ENCODE data around the gene IGHMBP2.

DNA sequence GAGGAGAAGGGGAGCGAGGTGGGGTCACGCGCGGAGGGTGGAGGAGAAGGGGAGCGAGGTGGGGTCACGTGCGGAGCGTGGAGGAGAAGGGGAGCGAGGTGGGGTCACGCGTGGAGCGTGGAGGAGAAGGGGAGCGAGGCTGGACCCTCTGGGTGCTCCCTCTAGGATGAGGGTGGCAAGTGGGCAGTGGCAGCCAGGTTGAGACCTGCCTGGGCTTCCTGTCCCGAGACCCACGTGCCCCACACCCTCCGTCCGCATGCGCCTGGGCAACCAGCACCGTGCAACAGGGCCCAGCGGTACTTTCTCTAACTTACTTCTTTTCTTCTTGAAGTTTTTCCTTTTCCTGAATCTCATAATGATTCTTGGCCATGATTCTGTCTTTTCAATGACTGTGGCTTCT, 11.1 kb upstream of the IGHMBP2 start:
- TF ChIP-seq, protein P1, sequence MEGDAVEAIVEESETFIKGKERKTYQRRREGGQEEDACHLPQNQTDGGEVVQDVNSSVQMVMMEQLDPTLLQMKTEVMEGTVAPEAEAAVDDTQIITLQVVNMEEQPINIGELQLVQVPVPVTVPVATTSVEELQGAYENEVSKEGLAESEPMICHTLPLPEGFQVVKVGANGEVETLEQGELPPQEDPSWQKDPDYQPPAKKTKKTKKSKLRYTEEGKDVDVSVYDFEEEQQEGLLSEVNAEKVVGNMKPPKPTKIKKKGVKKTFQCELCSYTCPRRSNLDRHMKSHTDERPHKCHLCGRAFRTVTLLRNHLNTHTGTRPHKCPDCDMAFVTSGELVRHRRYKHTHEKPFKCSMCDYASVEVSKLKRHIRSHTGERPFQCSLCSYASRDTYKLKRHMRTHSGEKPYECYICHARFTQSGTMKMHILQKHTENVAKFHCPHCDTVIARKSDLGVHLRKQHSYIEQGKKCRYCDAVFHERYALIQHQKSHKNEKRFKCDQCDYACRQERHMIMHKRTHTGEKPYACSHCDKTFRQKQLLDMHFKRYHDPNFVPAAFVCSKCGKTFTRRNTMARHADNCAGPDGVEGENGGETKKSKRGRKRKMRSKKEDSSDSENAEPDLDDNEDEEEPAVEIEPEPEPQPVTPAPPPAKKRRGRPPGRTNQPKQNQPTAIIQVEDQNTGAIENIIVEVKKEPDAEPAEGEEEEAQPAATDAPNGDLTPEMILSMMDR (IDR thresholded peaks at IDR 0.05), result no peak
- no peak for TF ChIP-seq POLR2A (IDR thresholded peaks at IDR 0.05)
